ENCODE measurements around the gene PHKG1. TPM values are rescaled to one million over a fixed set of nuclear protein-coding genes. Genes with fewer than 3 reads are reported as not detected.
A peak's percentile ranks its signal among the peaks of the same experiment; 100 is the strongest.
"Not testable (repeated sequence)": the region's sequence is repeated elsewhere in the genome, so short reads cannot be mapped to it uniquely, and the experiment has no call there.

The PHKG1 gene
- total RNA-seq, 1 donor from 2014 or later: not detected

GRCh38 chr7:56083150-56083785 is 9.5 kb downstream of the PHKG1 start:
- peaks cover 3% of the 10 kb centered on the region for H3K27me3 Mint-ChIP-seq (ENCODE audit: unreplicated experiment)
- TF ChIP-seq, protein P1, sequence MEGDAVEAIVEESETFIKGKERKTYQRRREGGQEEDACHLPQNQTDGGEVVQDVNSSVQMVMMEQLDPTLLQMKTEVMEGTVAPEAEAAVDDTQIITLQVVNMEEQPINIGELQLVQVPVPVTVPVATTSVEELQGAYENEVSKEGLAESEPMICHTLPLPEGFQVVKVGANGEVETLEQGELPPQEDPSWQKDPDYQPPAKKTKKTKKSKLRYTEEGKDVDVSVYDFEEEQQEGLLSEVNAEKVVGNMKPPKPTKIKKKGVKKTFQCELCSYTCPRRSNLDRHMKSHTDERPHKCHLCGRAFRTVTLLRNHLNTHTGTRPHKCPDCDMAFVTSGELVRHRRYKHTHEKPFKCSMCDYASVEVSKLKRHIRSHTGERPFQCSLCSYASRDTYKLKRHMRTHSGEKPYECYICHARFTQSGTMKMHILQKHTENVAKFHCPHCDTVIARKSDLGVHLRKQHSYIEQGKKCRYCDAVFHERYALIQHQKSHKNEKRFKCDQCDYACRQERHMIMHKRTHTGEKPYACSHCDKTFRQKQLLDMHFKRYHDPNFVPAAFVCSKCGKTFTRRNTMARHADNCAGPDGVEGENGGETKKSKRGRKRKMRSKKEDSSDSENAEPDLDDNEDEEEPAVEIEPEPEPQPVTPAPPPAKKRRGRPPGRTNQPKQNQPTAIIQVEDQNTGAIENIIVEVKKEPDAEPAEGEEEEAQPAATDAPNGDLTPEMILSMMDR (IDR thresholded peaks at IDR 0.05; ENCODE audit: partially characterized antibody, unreplicated experiment): no peak
- DNase-seq: no peak
- H3K4me3 Mint-ChIP-seq (ENCODE audit: unreplicated experiment): no peak overlapping the region
- H3K9me3 Mint-ChIP-seq (ENCODE audit: unreplicated experiment): peaks cover 2% of the 10 kb centered on the region
- H3K27ac Mint-ChIP-seq (ENCODE audit: unreplicated experiment): no peak overlapping the region
- H3K4me1 Mint-ChIP-seq (ENCODE audit: low read depth, unreplicated experiment): no peaks in the 10 kb centered on the region
- no peaks in the 10 kb centered on the region for H3K36me3 Mint-ChIP-seq (ENCODE audit: unreplicated experiment)

DNA sequence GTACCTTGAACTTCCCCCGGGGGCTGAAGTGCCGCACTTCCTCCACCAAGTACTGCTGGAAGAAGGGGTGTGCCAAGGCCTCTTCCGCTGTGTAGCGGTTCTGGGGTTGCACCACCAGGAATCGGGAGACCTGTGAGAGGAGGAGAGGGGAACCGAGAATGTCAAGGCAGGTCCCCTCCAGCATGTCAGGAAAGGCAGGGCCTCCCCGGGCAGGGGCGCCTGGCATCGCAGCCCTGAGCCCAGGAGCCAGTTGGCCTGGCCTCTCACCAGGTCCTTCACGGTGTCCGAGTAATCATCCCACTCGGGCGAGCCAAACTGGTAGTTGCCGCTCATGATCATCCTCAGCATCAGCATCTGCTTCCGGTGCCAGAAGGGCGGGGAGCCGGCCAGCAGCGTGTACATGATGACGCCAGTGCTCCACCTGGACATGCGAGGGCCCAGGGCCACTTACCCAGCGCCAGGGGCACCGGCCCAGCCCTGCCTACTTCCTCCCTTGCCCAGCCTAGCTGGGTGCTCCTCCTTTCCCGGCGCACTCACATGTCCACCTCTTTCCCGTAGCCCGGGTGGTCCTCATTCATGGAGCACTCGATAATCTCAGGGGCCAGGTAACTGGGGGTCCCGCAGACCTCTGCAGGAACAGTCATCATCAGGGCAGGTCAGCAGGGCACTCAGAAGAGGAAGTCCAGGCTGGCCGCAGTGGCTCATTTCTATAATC is 11.0 kb downstream of the PHKG1 start:
- peaks cover 3% of the 10 kb centered on the region for H3K27me3 Mint-ChIP-seq (ENCODE audit: unreplicated experiment)
- H3K4me1 Mint-ChIP-seq (ENCODE audit: low read depth, unreplicated experiment): no peaks in the 10 kb centered on the region
- H3K36me3 Mint-ChIP-seq (ENCODE audit: unreplicated experiment): no peaks in the 10 kb centered on the region
- no peak for DNase-seq
- no peak overlapping the region for H3K27ac Mint-ChIP-seq (ENCODE audit: unreplicated experiment)
- TF ChIP-seq, protein P1 (IDR thresholded peaks at IDR 0.05; ENCODE audit: partially characterized antibody, unreplicated experiment): no peak
- no peak overlapping the region for H3K4me3 Mint-ChIP-seq (ENCODE audit: unreplicated experiment)
- H3K9me3 Mint-ChIP-seq (ENCODE audit: unreplicated experiment): peaks cover 2% of the 10 kb centered on the region

DNA sequence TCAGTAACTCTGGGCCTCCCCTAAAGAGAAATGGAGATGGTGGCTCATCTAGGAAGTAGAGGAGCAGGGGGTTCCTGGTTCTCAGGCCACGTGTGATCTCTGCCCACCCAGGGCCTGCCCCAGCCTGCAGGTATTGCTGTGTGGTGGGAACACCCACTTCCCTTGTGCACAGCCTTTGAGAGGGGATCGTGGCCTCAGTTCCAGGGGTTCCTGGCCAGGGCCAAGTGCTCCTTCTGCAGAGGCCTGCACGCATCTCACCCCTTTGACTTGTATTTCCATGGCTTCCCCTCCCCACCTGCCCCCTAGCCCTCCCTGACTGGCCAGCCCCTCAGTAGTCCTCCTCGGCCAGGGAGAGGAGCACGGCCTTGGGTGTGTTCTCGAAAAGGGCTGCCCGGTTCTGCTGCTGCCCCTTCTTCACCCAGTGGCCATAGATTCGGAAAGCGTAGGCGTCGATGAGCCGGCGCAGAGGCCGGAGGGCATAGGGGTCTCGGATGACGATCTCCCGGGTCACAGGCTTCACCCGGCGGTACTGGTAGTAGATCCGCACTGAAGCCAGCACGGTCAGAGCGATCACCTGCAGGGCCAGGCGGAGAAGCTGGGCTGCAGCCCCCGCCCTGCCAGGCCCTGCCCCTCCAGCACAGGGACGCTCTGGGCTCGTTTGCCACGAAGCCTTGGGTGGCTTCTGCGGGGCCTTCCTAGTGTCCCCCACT is 11.9 kb downstream of the PHKG1 start:
- not testable (repeated sequence) for DNase-seq; H3K4me3 Mint-ChIP-seq (ENCODE audit: unreplicated experiment); H3K36me3 Mint-ChIP-seq (ENCODE audit: unreplicated experiment); H3K9me3 Mint-ChIP-seq (ENCODE audit: unreplicated experiment); H3K27ac Mint-ChIP-seq (ENCODE audit: unreplicated experiment); H3K4me1 Mint-ChIP-seq (ENCODE audit: low read depth, unreplicated experiment); H3K27me3 Mint-ChIP-seq (ENCODE audit: unreplicated experiment)

GRCh38 chr7:56079450-56080185 is 13.1 kb downstream of the PHKG1 start:
- Mint-ChIP-seq H3K9me3 (ENCODE audit: unreplicated experiment) (peaks cover 2% of the 10 kb centered on the region), H3K36me3 (ENCODE audit: unreplicated experiment) (no peaks in the 10 kb centered on the region), H3K4me1 (ENCODE audit: low read depth, unreplicated experiment) (no peaks in the 10 kb centered on the region), H3K4me3 (ENCODE audit: unreplicated experiment) (no peak overlapping the region), H3K27me3 (ENCODE audit: unreplicated experiment) (peaks cover 3% of the 10 kb centered on the region), H3K27ac (ENCODE audit: unreplicated experiment) (no peak overlapping the region)
- TF ChIP-seq, protein P1 (IDR thresholded peaks at IDR 0.05; ENCODE audit: partially characterized antibody, unreplicated experiment): peak; percentile 21
- peak; percentile 32 for DNase-seq

- Mint-ChIP-seq H3K4me3 (ENCODE audit: unreplicated experiment) (no peak overlapping the region), H3K27ac (ENCODE audit: unreplicated experiment) (no peak overlapping the region), H3K4me1 (ENCODE audit: low read depth, unreplicated experiment) (no peaks in the 10 kb centered on the region), H3K36me3 (ENCODE audit: unreplicated experiment) (no peaks in the 10 kb centered on the region), H3K27me3 (ENCODE audit: unreplicated experiment) (peaks cover 3% of the 10 kb centered on the region), H3K9me3 (ENCODE audit: unreplicated experiment) (no peaks in the 10 kb centered on the region)
- no peak for DNase-seq
- TF ChIP-seq, protein P1 (IDR thresholded peaks at IDR 0.05; ENCODE audit: partially characterized antibody, unreplicated experiment): no peak
These were observed 14.6 kb downstream of the PHKG1 start for GRCh38 chr7:56078196-56078595.

All from glutamatergic neuron (in vitro differentiated cells).